ENCODE results near the gene OR4F29.
"Not testable (repeated sequence)": the region's sequence is repeated elsewhere in the genome, so short reads cannot be mapped to it uniquely, and the experiment has no call there.

The OR4F29 gene

GRCh38 chr1:451578-451977 is at the start of gene OR4F29:
TSS of gene OR4F29 (minus strand) at chr1:451678. CDS start at chr1:451678, 0 bp downstream.
- in situ Hi-C loops (cut with MboI; ENCODE audit: low sequenced_read_pairs, unreplicated experiment) = not testable (repeated sequence)

More at GRCh38 chr1:451578-451977, at the start of gene OR4F29:
- DNase-seq (ENCODE audit: low spot score) = not testable (repeated sequence)
